Vagina (tissue), 2 donors: ENCODE results near the gene C9orf152.

Experiments used
- CTCF ChIP-seq, 3 experiments: fragments of 450-650 bp in 2 of 3; fragments of 200-600 bp in 1 of 3; sonication (generic) in 1 of 3; IDR thresholded peaks; one replicate each; pipeline ENCODE4 v1.5.1; 2017 to 2019; ENCODE audit warnings: antibody characterized with exemption in 3 of 3, mild to moderate bottlenecking in 2 of 3, moderate library complexity in 2 of 3
- POLR2AphosphoS5 ChIP-seq, 2 donors: sonication (generic); formaldehyde crosslinking; IDR thresholded peaks; one replicate each; pipeline ENCODE4 v1.9.0; 2017; ENCODE audit warnings: antibody characterized with exemption in 2 of 2, mild to moderate bottlenecking in 2 of 2, low read depth in 1 of 2; ENCODE audit not compliant: insufficient read depth in 1 of 2

GRCh38 chr9:110248361-110248760 lies 40.4 kb upstream of the C9orf152 start:
- no peak for TF ChIP-seq POLR2AphosphoS5 (IDR thresholded peaks at IDR 0.05; ENCODE audit: insufficient read depth in 1 of 2, low read depth in 1 of 2)
- no peak for TF ChIP-seq CTCF (IDR thresholded peaks at IDR 0.05)
